T-helper 22 cell (primary cell): ENCODE data around the gene AGFG1.

Experiments used
- DNase-seq: peaks from one replicate; pipeline ENCODE4 v3.0.0-alpha.2; 2020; ENCODE audit warnings: low read depth

Gene AGFG1

DNA sequence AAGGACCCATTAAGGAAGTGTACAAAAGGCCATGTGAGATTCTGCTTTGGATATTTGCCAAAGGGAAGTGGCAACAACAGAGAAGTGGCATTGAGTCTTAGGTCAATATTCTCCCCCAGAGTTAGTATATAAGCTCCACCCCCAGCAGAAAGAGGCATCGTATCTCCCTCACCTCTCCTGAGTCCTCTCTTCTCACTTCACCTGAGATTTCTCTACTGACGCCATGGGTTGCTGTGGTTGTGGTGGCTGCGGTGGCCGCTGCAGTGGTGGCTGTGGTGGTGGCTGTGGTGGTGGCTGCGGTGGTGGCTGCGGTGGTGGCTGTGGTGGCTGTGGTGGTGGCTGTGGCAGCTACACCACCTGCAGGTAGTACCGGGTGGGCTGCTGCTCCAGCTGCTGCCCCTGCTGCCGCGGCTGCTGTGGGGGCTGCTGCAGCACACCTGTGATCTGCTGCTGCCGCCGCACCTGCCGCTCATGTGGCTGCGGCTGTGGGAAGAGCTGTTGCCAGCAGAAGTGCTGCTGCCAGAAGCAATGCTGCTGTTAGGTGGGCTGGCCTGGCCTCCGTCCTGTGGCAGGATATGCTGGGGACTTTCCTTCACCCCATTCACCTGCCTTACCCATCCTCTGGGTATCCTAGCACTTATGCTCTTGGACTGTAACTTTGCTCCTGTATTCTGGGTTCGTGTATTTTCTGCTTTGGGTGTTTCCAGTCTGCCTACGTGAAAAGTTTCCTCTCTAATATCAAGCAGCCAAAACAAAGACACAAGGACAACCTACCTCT is 136.8 kb downstream of the AGFG1 start:
- no peak for DNase-seq

GRCh38 chr2:227610123-227610522 is 138.2 kb downstream of the AGFG1 start:
- no peak for DNase-seq
